Measurements from ENCODE around the gene DYNLRB2.

The DYNLRB2 gene

GRCh38 chr16:80540516-80541305 is at the start of gene DYNLRB2:
Gene DYNLRB2, plus strand, starts transcription at chr16:80540993. Its CDS starts 84 bp downstream, at chr16:80541077.
- DNase-seq, result peak; percentile 96

GRCh38 chr16:80500116-80500859 is 40.5 kb upstream of the DYNLRB2 start:
- no peak for DNase-seq

- DNase-seq, result no peak
Observed at GRCh38 chr16:80500961-80501525, 39.8 kb upstream of the DYNLRB2 start.

GRCh38 chr16:80503107-80503506 is 37.7 kb upstream of the DYNLRB2 start:
- DNase-seq, result no peak

GRCh38 chr16:80507538-80507937 is 33.3 kb upstream of the DYNLRB2 start:
- DNase-seq, result no peak

GRCh38 chr16:80509872-80510271 is 30.9 kb upstream of the DYNLRB2 start:
- no peak for DNase-seq

- no peak for DNase-seq
Observed at GRCh38 chr16:80511824-80512592, 28.8 kb upstream of the DYNLRB2 start.

- no peak for DNase-seq
Observed at GRCh38 chr16:80512593-80512853, 28.3 kb upstream of the DYNLRB2 start.

- DNase-seq, result no peak
Observed at GRCh38 chr16:80515374-80515773, 25.4 kb upstream of the DYNLRB2 start.

- DNase-seq, result no peak
Observed at GRCh38 chr16:80517846-80518245, 22.9 kb upstream of the DYNLRB2 start.

GRCh38 chr16:80518436-80518835 is 22.4 kb upstream of the DYNLRB2 start:
- DNase-seq, result no peak

GRCh38 chr16:80519189-80519588 is 21.6 kb upstream of the DYNLRB2 start:
- no peak for DNase-seq

GRCh38 chr16:80525420-80525819 is 15.4 kb upstream of the DYNLRB2 start:
- DNase-seq, result no peak

- peak; percentile 82 for DNase-seq
Observed at GRCh38 chr16:80526418-80527061, 14.3 kb upstream of the DYNLRB2 start.

GRCh38 chr16:80527297-80527696 is 13.5 kb upstream of the DYNLRB2 start:
- peak; percentile 78 for DNase-seq

- no peak for DNase-seq
Observed at GRCh38 chr16:80530479-80530878, 10.3 kb upstream of the DYNLRB2 start.

GRCh38 chr16:80536238-80536637 is 4.6 kb upstream of the DYNLRB2 start:
- DNase-seq, result no peak

GRCh38 chr16:80541306-80541694 is 507 bp downstream of the DYNLRB2 start:
- DNase-seq, result no peak

- no peak for DNase-seq
Observed at GRCh38 chr16:80543162-80543561, 2.4 kb downstream of the DYNLRB2 start.

GRCh38 chr16:80544326-80544725 is 3.5 kb downstream of the DYNLRB2 start:
- DNase-seq, result no peak

GRCh38 chr16:80546249-80546648 is 5.5 kb downstream of the DYNLRB2 start:
- no peak for DNase-seq

GRCh38 chr16:80547145-80547544 is 6.4 kb downstream of the DYNLRB2 start:
- no peak for DNase-seq

GRCh38 chr16:80552277-80552676 is 11.5 kb downstream of the DYNLRB2 start:
- DNase-seq, result no peak

Measured in activated effector memory CD4-positive, alpha-beta T cell treated with anti-CD3 and anti-CD28 coated beads, Interleukin-2, amount 50 U/mL, for 16 hours (primary cell).